Measurements from ENCODE around the gene FBXW11.
"Not testable (repeated sequence)": the region's sequence is repeated elsewhere in the genome, so short reads cannot be mapped to it uniquely, and the experiment has no call there.

FBXW11 gene

DNA sequence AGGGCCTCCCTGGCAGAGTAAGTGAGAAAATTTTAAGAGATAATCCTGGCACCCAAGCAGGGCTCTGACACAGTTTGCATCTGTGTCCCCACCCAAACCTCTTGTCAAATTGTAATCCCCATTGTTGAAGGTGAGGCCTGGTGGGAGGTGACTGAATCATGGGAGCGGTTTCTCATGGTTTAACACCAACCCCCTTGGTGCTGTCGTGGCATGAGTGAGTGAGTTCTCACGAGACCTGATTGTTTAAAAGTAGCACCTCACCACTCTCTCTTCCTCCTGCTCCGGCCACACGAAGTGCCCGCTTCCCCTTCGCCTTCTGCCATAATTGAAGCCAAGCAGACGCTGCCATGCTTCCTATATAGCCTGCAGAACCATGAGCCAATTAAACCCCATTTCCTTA, 80.1 kb downstream of the FBXW11 start:
- no peaks in the 10 kb centered on the region for H3K27me3 ChIP-seq (ENCODE audit: insufficient read depth, low read length, poor library complexity, severe bottlenecking)

GRCh38 chr5:171924493-171925122, 81.8 kb downstream of the FBXW11 start:
- no peaks in the 10 kb centered on the region for H3F3A ChIP-seq (ENCODE audit: low read depth)

More for the DNA sequence above, 80.1 kb downstream of the FBXW11 start:
- no peaks in the 10 kb centered on the region for H3K9me3 ChIP-seq (ENCODE audit: insufficient read depth, low read depth, low read length)
- H2AFZ ChIP-seq (ENCODE audit: low read length), result no peak overlapping the region
- H3F3A ChIP-seq (ENCODE audit: low read depth), result no peaks in the 10 kb centered on the region
- H3K79me2 ChIP-seq (ENCODE audit: insufficient read depth, low read length), result peaks cover 36% of the 10 kb centered on the region
- H4K20me1 ChIP-seq (ENCODE audit: insufficient read depth, low read length, poor library complexity, severe bottlenecking), result no peaks in the 10 kb centered on the region
- no peaks in the 10 kb centered on the region for H3K4me1 ChIP-seq (ENCODE audit: insufficient read depth, low read length, poor library complexity, severe bottlenecking)
- no peak overlapping the region for H3K4me2 ChIP-seq (ENCODE audit: low read depth, low read length, poor library complexity, severe bottlenecking)
- H3K4me3 ChIP-seq (ENCODE audit: low read length, poor library complexity, severe bottlenecking), result no peak overlapping the region
- H3K36me3 ChIP-seq (ENCODE audit: insufficient read depth, low read length), result no peaks in the 10 kb centered on the region
- H3K9ac ChIP-seq (ENCODE audit: low read depth, low read length, poor library complexity, severe bottlenecking), result no peak overlapping the region
- TF ChIP-seq EZH2phosphoT487 (IDR thresholded peaks at IDR 0.05; ENCODE audit: borderline replicate concordance) (no peak), CTCF (conservative IDR thresholded peaks at IDR 0.05; ENCODE audit: low read length) (no peak)
- no peaks in the 10 kb centered on the region for H3K9me2 ChIP-seq (replicated peaks; ENCODE audit: low read depth, low read length)

GRCh38 chr5:171920765-171921391, 85.6 kb downstream of the FBXW11 start:
- Histone ChIP-seq H4K20me1 (ENCODE audit: insufficient read depth, low read length, poor library complexity, severe bottlenecking) (peaks cover 2% of the 10 kb centered on the region), H3K27me3 (ENCODE audit: insufficient read depth, low read length, poor library complexity, severe bottlenecking) (no peaks in the 10 kb centered on the region), H2AFZ (ENCODE audit: low read length) (no peak overlapping the region), H3K4me1 (ENCODE audit: insufficient read depth, low read length, poor library complexity, severe bottlenecking) (no peaks in the 10 kb centered on the region), H3F3A (ENCODE audit: low read depth) (no peaks in the 10 kb centered on the region), H3K9ac (ENCODE audit: low read depth, low read length, poor library complexity, severe bottlenecking) (no peak overlapping the region), H3K79me2 (ENCODE audit: insufficient read depth, low read length) (peaks cover 38% of the 10 kb centered on the region; the same call in 1 of the 2 replicates), H3K9me2 (replicated peaks; ENCODE audit: low read depth, low read length) (no peaks in the 10 kb centered on the region), H3K4me3 (ENCODE audit: low read length, poor library complexity, severe bottlenecking) (no peak overlapping the region), H3K9me3 (ENCODE audit: insufficient read depth, low read depth, low read length) (no peaks in the 10 kb centered on the region), H3K4me2 (ENCODE audit: low read depth, low read length, poor library complexity, severe bottlenecking) (no peak overlapping the region), H3K36me3 (ENCODE audit: insufficient read depth, low read length) (no peaks in the 10 kb centered on the region)
- TF ChIP-seq EZH2phosphoT487 (IDR thresholded peaks at IDR 0.05; ENCODE audit: borderline replicate concordance), result no peak
- no peak for TF ChIP-seq CTCF (conservative IDR thresholded peaks at IDR 0.05; ENCODE audit: low read length)

More at GRCh38 chr5:171924493-171925122, 81.8 kb downstream of the FBXW11 start:
- Histone ChIP-seq H3K79me2 (ENCODE audit: insufficient read depth, low read length) (peaks cover 35% of the 10 kb centered on the region), H2AFZ (ENCODE audit: low read length) (no peak overlapping the region), H3K36me3 (ENCODE audit: insufficient read depth, low read length) (no peaks in the 10 kb centered on the region), H3K9ac (ENCODE audit: low read depth, low read length, poor library complexity, severe bottlenecking) (no peak overlapping the region), H3K9me3 (ENCODE audit: insufficient read depth, low read depth, low read length) (no peaks in the 10 kb centered on the region), H3K27me3 (ENCODE audit: insufficient read depth, low read length, poor library complexity, severe bottlenecking) (no peaks in the 10 kb centered on the region), H3K4me3 (ENCODE audit: low read length, poor library complexity, severe bottlenecking) (no peak overlapping the region), H4K20me1 (ENCODE audit: insufficient read depth, low read length, poor library complexity, severe bottlenecking) (peaks cover 2% of the 10 kb centered on the region), H3K4me2 (ENCODE audit: low read depth, low read length, poor library complexity, severe bottlenecking) (no peak overlapping the region), H3K9me2 (replicated peaks; ENCODE audit: low read depth, low read length) (no peaks in the 10 kb centered on the region), H3K4me1 (ENCODE audit: insufficient read depth, low read length, poor library complexity, severe bottlenecking) (no peaks in the 10 kb centered on the region)
- no peak for TF ChIP-seq EZH2phosphoT487 (IDR thresholded peaks at IDR 0.05; ENCODE audit: borderline replicate concordance)
- TF ChIP-seq CTCF (conservative IDR thresholded peaks at IDR 0.05; ENCODE audit: low read length), result no peak

- not testable (repeated sequence) for H3K9ac ChIP-seq (ENCODE audit: low read depth, low read length, poor library complexity, severe bottlenecking); H3K9me3 ChIP-seq (ENCODE audit: insufficient read depth, low read depth, low read length); H3K36me3 ChIP-seq (ENCODE audit: insufficient read depth, low read length); H2AFZ ChIP-seq (ENCODE audit: low read length); H3K4me1 ChIP-seq (ENCODE audit: insufficient read depth, low read length, poor library complexity, severe bottlenecking); H4K20me1 ChIP-seq (ENCODE audit: insufficient read depth, low read length, poor library complexity, severe bottlenecking); H3K27me3 ChIP-seq (ENCODE audit: insufficient read depth, low read length, poor library complexity, severe bottlenecking); H3K9me2 ChIP-seq (replicated peaks; ENCODE audit: low read depth, low read length); H3K4me3 ChIP-seq (ENCODE audit: low read length, poor library complexity, severe bottlenecking); H3F3A ChIP-seq (ENCODE audit: low read depth); H3K4me2 ChIP-seq (ENCODE audit: low read depth, low read length, poor library complexity, severe bottlenecking)
- H3K79me2 ChIP-seq (ENCODE audit: insufficient read depth, low read length), result peaks cover 28% of the 10 kb centered on the region; the same call in 1 of the 2 replicates
Observed at GRCh38 chr5:171915700-171916099, 90.7 kb downstream of the FBXW11 start.

All from Loucy (cell line).